SJCRH30 (cell line): ENCODE results near the gene FOXD3. TPM values are rescaled to one million over a fixed set of nuclear protein-coding genes. Genes with fewer than 3 reads are reported as not detected.

Experiments used
- DNase-seq, 2 experiments: peaks; one replicate each; pipeline ENCODE4 v3.0.0-alpha.2; 2015 to 2020
- H3K27ac ChIP-seq: fragments of 250-450 bp; sonication (Bioruptor Pico); 2 replicates; pipeline ENCODE4 v1.5.1; 2020; ENCODE audit warnings: mild to moderate bottlenecking, moderate library complexity
- H3K27me3 ChIP-seq: fragments of 250-450 bp; sonication (Bioruptor Pico); 2 replicates; pipeline ENCODE4 v1.5.1; 2020; ENCODE audit warnings: mild to moderate bottlenecking, moderate library complexity
- H3K36me3 ChIP-seq: fragments of 250-450 bp; sonication (Bioruptor Pico); 2 replicates; pipeline ENCODE4 v1.5.1; 2020; ENCODE audit warnings: mild to moderate bottlenecking, moderate library complexity
- H3K4me1 ChIP-seq: fragments of 250-450 bp; sonication (Bioruptor Pico); 2 replicates; pipeline ENCODE4 v1.5.1; 2020; ENCODE audit warnings: mild to moderate bottlenecking, moderate library complexity
- H3K4me3 ChIP-seq: fragments of 250-450 bp; sonication (Bioruptor Pico); 2 replicates; pipeline ENCODE4 v1.5.1; 2020; ENCODE audit warnings: mild to moderate bottlenecking, moderate library complexity
- H3K9me3 ChIP-seq: fragments of 250-450 bp; sonication (Bioruptor Pico); replicated peaks from 2 replicates; pipeline ENCODE4 v1.5.1; 2020; ENCODE audit warnings: mild to moderate bottlenecking, moderate library complexity
- total RNA-seq: library from RNA; depleted of rRNA; stranded (reverse); fragments of >200 nt; shearing (Covaris generic); gene quantifications from 2 replicates; pipeline ENCODE4 v1.2.3, GENCODE V29; 2014; rRNA removed

The FOXD3 gene
- total RNA-seq, 1 experiment from 2014 or later = 0.55 TPM

DNA sequence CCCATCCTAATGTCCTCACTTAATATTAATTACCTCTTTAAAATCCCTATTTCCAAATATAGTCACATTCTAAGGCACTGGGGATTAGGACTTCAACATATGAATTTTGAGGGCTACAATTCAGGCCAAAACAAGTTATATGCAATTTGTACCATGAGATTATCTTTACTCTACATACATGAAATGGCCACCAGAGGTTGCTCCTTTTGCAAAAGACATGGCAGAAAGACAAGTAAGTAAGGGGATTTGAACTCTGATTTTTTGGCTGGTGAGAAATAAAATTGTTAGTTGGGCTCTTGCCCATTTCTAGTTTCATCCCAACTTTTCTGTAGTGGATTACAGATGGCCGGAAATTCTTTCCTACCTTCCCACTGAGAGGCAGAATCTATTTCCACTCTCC is 40.2 kb downstream of the FOXD3 start:
- Histone ChIP-seq H3K36me3 (no peaks in the 10 kb centered on the region), H3K9me3 (no peaks in the 10 kb centered on the region; the same call in 1 of the 2 replicates), H3K27me3 (no peaks in the 10 kb centered on the region), H3K4me3 (no peak overlapping the region), H3K27ac (no peak overlapping the region), H3K4me1 (0 out of 2 replicates have a peak, but pooled peaks cover 5% of the 10 kb centered on the region)
- DNase-seq = no peak

DNA sequence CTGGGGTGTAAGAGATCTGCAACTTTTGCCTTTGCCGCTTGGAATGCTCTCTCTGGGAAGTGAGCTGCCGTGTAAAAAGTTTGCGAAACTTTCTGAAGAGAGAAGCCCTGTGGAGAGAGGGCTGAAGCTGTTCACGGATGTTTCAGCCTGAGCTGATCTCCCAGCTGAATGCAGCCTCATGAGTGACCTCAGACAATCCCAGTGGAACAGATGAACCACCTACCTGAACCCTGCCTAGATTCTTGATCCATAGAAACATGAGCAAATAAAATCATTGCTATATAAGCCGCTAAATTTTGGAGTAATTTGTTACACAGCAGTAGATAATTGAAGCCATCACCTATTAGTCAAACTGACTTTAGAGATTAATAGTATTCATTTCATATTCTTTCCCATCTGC is 40.6 kb downstream of the FOXD3 start:
- H3K9me3 ChIP-seq = no peaks in the 10 kb centered on the region; the same call in 1 of the 2 replicates
- DNase-seq = no peak

DNA sequence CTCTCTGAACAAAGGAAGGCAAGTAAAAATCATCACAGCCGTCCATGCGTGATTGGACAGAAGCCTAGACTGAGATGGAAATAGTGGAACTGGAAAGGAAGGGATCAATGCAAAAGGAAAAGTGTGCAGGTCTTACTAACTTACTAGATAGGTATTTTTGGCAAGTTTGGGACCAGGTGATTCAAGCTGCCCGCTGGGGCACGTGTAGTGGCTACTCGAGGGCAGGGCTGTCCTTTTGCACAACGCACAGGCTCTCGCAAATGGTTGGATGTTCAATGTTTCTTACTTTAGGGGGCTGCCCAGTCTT is 44.5 kb downstream of the FOXD3 start:
- no peak for DNase-seq
- Histone ChIP-seq H3K36me3 (no peaks in the 10 kb centered on the region), H3K9me3 (no peaks in the 10 kb centered on the region), H3K4me3 (peak overlapping the region; percentile 92), H3K4me1 (0 out of 2 replicates have a peak, but pooled peaks cover 5% of the 10 kb centered on the region), H3K27me3 (no peaks in the 10 kb centered on the region), H3K27ac (no peak overlapping the region)

More for the DNA sequence above, 40.6 kb downstream of the FOXD3 start:
- no peaks in the 10 kb centered on the region for H3K27me3 ChIP-seq
- H3K36me3 ChIP-seq = no peaks in the 10 kb centered on the region
- H3K4me1 ChIP-seq = 0 out of 2 replicates have a peak, but pooled peaks cover 5% of the 10 kb centered on the region
- no peak overlapping the region for H3K4me3 ChIP-seq
- no peak overlapping the region for H3K27ac ChIP-seq

DNA sequence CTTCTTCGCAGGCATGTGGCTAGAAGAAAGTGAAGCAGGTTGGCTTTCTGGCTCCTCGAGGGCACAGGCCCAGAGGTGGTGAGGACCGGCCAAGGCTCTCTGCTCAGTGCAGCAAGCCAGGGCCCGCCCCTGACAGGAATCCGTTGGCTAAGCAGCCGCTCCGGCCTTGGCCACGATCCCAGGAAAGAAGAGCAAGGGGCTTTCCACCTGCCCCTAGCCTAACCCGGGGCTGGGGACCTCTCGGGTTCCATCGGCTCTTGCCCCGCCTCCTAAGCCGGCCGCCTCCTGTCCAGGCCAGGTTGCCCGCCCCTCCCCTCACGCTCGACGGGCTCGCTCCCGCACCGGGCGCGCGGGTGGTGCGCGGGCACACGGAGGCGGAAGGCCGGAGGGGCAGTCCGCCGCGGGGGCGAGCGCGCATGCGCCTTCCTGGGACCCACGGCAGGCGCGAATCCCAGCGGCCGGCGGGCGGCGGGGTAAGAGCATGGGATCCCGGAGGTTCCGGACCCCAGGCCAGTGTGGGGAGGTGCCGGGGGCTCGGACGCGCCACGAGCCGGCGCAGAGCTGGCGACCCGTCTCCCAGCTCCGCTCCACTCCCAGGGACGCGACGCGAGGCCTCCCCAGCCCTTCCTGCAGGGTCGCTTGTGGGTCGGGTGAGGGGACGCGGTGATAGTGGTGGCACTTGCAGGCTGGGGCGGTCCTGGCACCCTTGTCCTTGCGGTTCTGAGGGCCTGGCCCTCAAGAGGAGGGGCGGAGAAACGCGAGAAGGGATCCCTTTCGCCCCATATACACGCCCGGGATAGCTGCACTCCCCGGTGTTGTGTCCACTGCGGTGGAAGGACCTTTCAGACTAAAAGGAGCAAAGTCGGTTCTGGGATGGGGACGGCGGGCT is 45.1 kb downstream of the FOXD3 start, which contains the start of gene ALG6:
ALG6 (plus strand) TSS at position 413 of the 889 bp plus-strand sequence. CDS start 3,351 bp downstream, outside the sequence.
- Histone ChIP-seq H3K4me3 (peak within 1 kb of the TSS; percentile 92), H3K27ac (peak within 1 kb of the TSS; percentile 74), H3K27me3 (no peaks in the 10 kb centered on the region), H3K9me3 (no peaks in the 10 kb centered on the region), H3K4me1 (0 out of 2 replicates have a peak, but pooled peaks cover 5% of the 10 kb centered on the region), H3K36me3 (no peaks in the 10 kb centered on the region)
- DNase-seq = peak; percentile 98

DNA sequence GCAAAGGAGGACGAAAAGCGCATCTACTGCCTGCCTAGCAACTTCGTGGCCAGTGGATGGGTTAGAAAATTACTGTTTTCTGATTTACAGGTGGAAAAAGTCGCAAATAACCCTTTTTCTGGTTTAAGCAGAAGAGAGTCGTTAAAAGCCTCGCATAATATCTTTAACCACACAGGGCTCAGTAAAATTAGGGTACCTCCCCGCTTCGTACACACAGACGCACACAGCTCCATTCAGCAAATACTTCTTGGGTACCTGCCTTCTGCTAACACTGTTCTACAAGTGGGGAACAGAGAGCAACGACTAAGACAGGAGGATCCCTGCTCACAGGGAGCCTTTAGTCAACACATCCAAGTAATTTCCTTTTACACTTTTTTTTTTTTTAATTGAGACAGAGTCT is 45.8 kb downstream of the FOXD3 start:
- H3K27ac ChIP-seq = peak overlapping the region; percentile 74

More for the DNA sequence above, 45.8 kb downstream of the FOXD3 start:
- Histone ChIP-seq H3K36me3 (no peaks in the 10 kb centered on the region), H3K4me1 (0 out of 2 replicates have a peak, but pooled peaks cover 5% of the 10 kb centered on the region), H3K27me3 (no peaks in the 10 kb centered on the region), H3K9me3 (no peaks in the 10 kb centered on the region), H3K4me3 (peak overlapping the region; percentile 92)
- DNase-seq = no peak

Other genes with a start within 250 kb of the FOXD3 start
- gene ALG6, start 45.1 kb downstream of the FOXD3 start, total RNA-seq = 27.1 and 37.1 TPM in 2 replicates
- gene ITGB3BP, start 200.7 kb downstream of the FOXD3 start, total RNA-seq = 115 and 149 TPM in 2 replicates
- gene EFCAB7, start 201.0 kb downstream of the FOXD3 start, total RNA-seq = 12.1 and 15.5 TPM in 2 replicates